PC-3 (cell line): Measurements from ENCODE around the gene PBXIP1. TPM values are rescaled to one million over a fixed set of nuclear protein-coding genes. Genes with fewer than 3 reads are reported as not detected.

ENCODE experiments used
- ATAC-seq: fragments of 200-7000 bp; cut with Tn5 transposase; 2 replicates; pipeline ENCODE4 v1.9.1; 2020; ENCODE audit warnings: mild to moderate bottlenecking, moderate library complexity
- BruUV-seq: library from RNA; stranded (reverse); fragments of 400-500 nt; replicated peaks from 2 replicates; lab custom pipeline; 2021; lab: Mats Ljungman, UMichigan
- CTCF ChIA-PET: fragments of 300-600 bp; sonication (Branson Sonifier 250); formaldehyde crosslinking; loops from one replicate; lab custom pipeline; 2022; ENCODE audit warnings: antibody characterized with exemption; lab: Charles Lee
- POLR2A ChIA-PET: fragments of 300-600 bp; sonication (Branson Sonifier 250); formaldehyde crosslinking; loops from one replicate; lab custom pipeline; 2022; ENCODE audit warnings: antibody characterized with exemption; ENCODE audit not compliant: unreplicated experiment; lab: Charles Lee
- DNase-seq: peaks from one replicate; pipeline ENCODE4 v3.0.0-alpha.2; 2015
- H2AFZ ChIP-seq: fragments of 300-600 bp; sonication (generic); 2 replicates; pipeline ENCODE4 v1.6.0; 2016; ENCODE audit warnings: antibody characterized with exemption, low read length
- H3F3A ChIP-seq: fragments of 300-600 bp; sonication (generic); one replicate; pipeline ENCODE4 v1.6.0; 2017; ENCODE audit warnings: antibody characterized with exemption, low read length, control low read depth, mild to moderate bottlenecking; ENCODE audit not compliant: unreplicated experiment
- H3K27ac ChIP-seq: fragments of 300-600 bp; sonication (generic); 2 replicates; pipeline ENCODE4 v1.5.1; 2016; ENCODE audit warnings: mild to moderate bottlenecking, low read length
- H3K27me3 ChIP-seq: fragments of 300-600 bp; sonication (generic); 2 replicates; pipeline ENCODE4 v1.6.1; 2016; ENCODE audit warnings: low read length, mixed read lengths
- H3K36me3 ChIP-seq: fragments of 300-600 bp; sonication (generic); 2 replicates; pipeline ENCODE4 v1.6.1; 2016; ENCODE audit warnings: low read depth, mixed run types, low read length, mixed read lengths
- H3K4me1 ChIP-seq: fragments of 300-600 bp; sonication (generic); 2 replicates; pipeline ENCODE4 v1.5.1; 2016; ENCODE audit warnings: low read length; ENCODE audit not compliant: insufficient read depth
- H3K4me2 ChIP-seq: fragments of 300-600 bp; sonication (generic); 2 replicates; pipeline ENCODE4 v1.6.0; 2016; ENCODE audit warnings: low read length
- H3K4me3 ChIP-seq: fragments of 300-600 bp; sonication (generic); 2 replicates; pipeline ENCODE4 v1.5.1; 2016; ENCODE audit warnings: mild to moderate bottlenecking, low read length, mixed read lengths
- H3K79me2 ChIP-seq: fragments of 300-600 bp; sonication (generic); 2 replicates; pipeline ENCODE4 v1.6.1; 2017; ENCODE audit warnings: low read length, mixed read lengths
- H3K9ac ChIP-seq: fragments of 300-600 bp; sonication (generic); 2 replicates; pipeline ENCODE4 v1.6.0; 2016; ENCODE audit warnings: mild to moderate bottlenecking, low read length
- H3K9me2 ChIP-seq: fragments of 300-600 bp; sonication (generic); replicated peaks from 2 replicates; pipeline ENCODE4 v1.6.1; 2016; ENCODE audit warnings: mixed run types, low read length, mixed read lengths
- H3K9me3 ChIP-seq: fragments of 300-600 bp; sonication (generic); 2 replicates; pipeline ENCODE4 v1.6.1; 2016; ENCODE audit warnings: low read length, mixed read lengths
- H4K20me1 ChIP-seq: fragments of 300-600 bp; sonication (generic); 2 replicates; pipeline ENCODE4 v1.6.1; 2016; ENCODE audit warnings: low read length, mixed read lengths
- EZH2 ChIP-seq: fragments of 300-600 bp; sonication (generic); IDR thresholded peaks from one replicate; pipeline ENCODE4 v1.6.1; 2017; ENCODE audit warnings: antibody characterized with exemption, mild to moderate bottlenecking, low read length; ENCODE audit not compliant: unreplicated experiment
- EZH2phosphoT487 ChIP-seq: fragments of 300-600 bp; sonication (generic); IDR thresholded peaks from 2 replicates; pipeline ENCODE4 v1.6.1; 2018; ENCODE audit warnings: mild to moderate bottlenecking, antibody characterized with exemption, low read length, borderline replicate concordance
- intact Hi-C: fragments of 100-400 bp; cut with micrococcal nuclease; formaldehyde crosslinking; loops from 2 replicates; pipeline ENCODE4 v1.9.0; 2023
- total RNA-seq: library from RNA; depleted of rRNA; stranded (reverse); fragments of >200 nt; gene quantifications from 2 replicates; pipeline ENCODE4 v1.2.3, GENCODE V29; 2014
- TF ChIP-seq, protein P1 (sequence below): fragments of 300-600 bp; sonication (generic); conservative IDR thresholded peaks from 2 replicates; pipeline ENCODE4 v1.5.1; 2017; ENCODE audit warnings: antibody characterized with exemption, low read depth, mild to moderate bottlenecking, low read length

PBXIP1 gene
- total RNA-seq, 1 experiment from 2014 or later = 35.4 TPM

DNA sequence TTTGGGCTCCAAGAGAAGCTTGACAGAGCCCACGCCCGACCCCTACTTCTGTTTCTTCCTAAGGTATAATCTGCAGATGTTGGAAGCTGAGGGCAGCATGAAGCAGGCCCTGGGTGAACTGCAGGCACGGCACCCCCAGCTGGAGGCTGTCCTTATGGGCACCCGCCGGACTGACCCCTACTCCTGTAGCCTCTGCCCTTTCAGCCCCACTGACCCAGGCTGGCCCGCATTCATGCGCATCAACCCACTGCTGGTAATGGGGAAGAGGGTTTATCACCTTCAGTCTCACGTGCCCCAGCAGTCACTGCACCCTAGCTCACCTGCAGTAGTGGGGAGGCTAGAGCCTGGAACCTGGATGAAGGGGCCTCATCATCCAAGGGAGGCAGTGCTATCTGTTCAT, 34.4 kb upstream of the PBXIP1 start:
- BruUV-seq = no TSS peak
- intact Hi-C loops = no loop called here
- Histone ChIP-seq H3K9me3 (no peaks in the 10 kb centered on the region), H3K4me2 (no peak overlapping the region), H3K9me2 (no peaks in the 10 kb centered on the region), H3K79me2 (peaks cover 38% of the 10 kb centered on the region), H3K27me3 (no peaks in the 10 kb centered on the region), H3K36me3 (peaks cover 38% of the 10 kb centered on the region), H3K9ac (no peak overlapping the region), H2AFZ (no peak overlapping the region), H3F3A (no peaks in the 10 kb centered on the region), H4K20me1 (peaks cover 16% of the 10 kb centered on the region; the same call in 1 of the 2 replicates), H3K4me1 (no peaks in the 10 kb centered on the region), H3K4me3 (no peak overlapping the region), H3K27ac (no peak overlapping the region)
- ChIA-PET POLR2A (no interaction called here), CTCF (interaction anchor here (0.6 kb wide), 1 partner anchor 39 kb away, joined by 4 read pairs; no protein-coding TSS in a partner anchor)
- TF ChIP-seq EZH2 (no peak), EZH2phosphoT487 (no peak)
- TF ChIP-seq, protein P1, sequence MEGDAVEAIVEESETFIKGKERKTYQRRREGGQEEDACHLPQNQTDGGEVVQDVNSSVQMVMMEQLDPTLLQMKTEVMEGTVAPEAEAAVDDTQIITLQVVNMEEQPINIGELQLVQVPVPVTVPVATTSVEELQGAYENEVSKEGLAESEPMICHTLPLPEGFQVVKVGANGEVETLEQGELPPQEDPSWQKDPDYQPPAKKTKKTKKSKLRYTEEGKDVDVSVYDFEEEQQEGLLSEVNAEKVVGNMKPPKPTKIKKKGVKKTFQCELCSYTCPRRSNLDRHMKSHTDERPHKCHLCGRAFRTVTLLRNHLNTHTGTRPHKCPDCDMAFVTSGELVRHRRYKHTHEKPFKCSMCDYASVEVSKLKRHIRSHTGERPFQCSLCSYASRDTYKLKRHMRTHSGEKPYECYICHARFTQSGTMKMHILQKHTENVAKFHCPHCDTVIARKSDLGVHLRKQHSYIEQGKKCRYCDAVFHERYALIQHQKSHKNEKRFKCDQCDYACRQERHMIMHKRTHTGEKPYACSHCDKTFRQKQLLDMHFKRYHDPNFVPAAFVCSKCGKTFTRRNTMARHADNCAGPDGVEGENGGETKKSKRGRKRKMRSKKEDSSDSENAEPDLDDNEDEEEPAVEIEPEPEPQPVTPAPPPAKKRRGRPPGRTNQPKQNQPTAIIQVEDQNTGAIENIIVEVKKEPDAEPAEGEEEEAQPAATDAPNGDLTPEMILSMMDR = no peak
- DNase-seq (no peak), ATAC-seq (no peak)

DNA sequence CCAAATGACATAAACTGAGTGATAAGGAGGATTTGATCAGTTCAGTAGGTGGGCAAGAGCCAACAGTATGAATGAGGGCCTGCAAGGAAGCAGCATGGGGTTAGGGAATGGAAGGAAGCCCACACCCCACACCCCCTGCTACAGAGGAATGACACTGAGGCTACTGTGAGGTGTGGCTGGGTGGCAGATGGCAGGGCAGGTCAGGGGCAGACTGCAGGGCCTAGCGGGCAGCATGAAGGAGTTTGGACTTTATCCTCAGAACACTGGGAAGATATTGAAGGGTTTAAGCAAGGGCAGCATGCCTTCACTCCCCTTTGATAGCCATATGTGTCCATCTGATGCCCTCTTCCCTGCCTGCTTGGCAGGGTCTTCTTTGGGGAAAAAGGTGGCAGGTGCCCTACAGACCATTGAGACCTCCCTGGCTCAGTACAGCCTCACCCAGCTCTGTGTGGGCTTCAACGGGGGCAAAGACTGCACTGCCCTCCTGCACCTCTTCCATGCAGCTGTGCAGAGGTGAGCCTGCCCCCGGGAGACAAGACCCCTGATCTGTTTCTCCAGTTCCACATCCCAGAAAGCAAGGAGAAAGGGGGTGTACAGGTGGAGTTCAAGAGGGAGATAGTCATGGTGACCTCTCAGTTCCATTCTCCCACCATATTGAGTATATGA, 33.4 kb upstream of the PBXIP1 start:
- H3K27ac ChIP-seq = no peak overlapping the region
- no peak overlapping the region for H3K4me2 ChIP-seq
- peaks cover 16% of the 10 kb centered on the region; the same call in 1 of the 2 replicates for H4K20me1 ChIP-seq
- DNase-seq (no peak), ATAC-seq (no peak)
- no peaks in the 10 kb centered on the region for H3K9me2 ChIP-seq
- H3F3A ChIP-seq = no peaks in the 10 kb centered on the region
- H3K27me3 ChIP-seq = no peaks in the 10 kb centered on the region
- H3K9me3 ChIP-seq = no peaks in the 10 kb centered on the region
- no peak overlapping the region for H3K4me3 ChIP-seq
- H3K36me3 ChIP-seq = peaks cover 38% of the 10 kb centered on the region
- CTCF ChIA-PET = interaction anchor here (0.6 kb wide), 1 partner anchor 40 kb away, joined by 4 read pairs; no protein-coding TSS in a partner anchor
- BruUV-seq = no TSS peak
- H3K79me2 ChIP-seq = peaks cover 47% of the 10 kb centered on the region
- no peak for TF ChIP-seq EZH2phosphoT487
- TF ChIP-seq EZH2 = no peak
- TF ChIP-seq, protein P1 = no peak
- H3K9ac ChIP-seq = no peak overlapping the region
- intact Hi-C loops = loop anchor here (10.0 kb wide), 1 partner anchor 575 kb away; the partner anchor contains the start of gene ASH1L
- H2AFZ ChIP-seq = no peak overlapping the region
- H3K4me1 ChIP-seq = no peaks in the 10 kb centered on the region
- POLR2A ChIA-PET = no interaction called here
